Measurements from ENCODE around the gene CASK. TPM values are rescaled to one million over a fixed set of nuclear protein-coding genes. Genes with fewer than 3 reads are reported as not detected.

The CASK gene
- total RNA-seq, 1 experiment from 2014 or later, result 33.5 TPM

DNA sequence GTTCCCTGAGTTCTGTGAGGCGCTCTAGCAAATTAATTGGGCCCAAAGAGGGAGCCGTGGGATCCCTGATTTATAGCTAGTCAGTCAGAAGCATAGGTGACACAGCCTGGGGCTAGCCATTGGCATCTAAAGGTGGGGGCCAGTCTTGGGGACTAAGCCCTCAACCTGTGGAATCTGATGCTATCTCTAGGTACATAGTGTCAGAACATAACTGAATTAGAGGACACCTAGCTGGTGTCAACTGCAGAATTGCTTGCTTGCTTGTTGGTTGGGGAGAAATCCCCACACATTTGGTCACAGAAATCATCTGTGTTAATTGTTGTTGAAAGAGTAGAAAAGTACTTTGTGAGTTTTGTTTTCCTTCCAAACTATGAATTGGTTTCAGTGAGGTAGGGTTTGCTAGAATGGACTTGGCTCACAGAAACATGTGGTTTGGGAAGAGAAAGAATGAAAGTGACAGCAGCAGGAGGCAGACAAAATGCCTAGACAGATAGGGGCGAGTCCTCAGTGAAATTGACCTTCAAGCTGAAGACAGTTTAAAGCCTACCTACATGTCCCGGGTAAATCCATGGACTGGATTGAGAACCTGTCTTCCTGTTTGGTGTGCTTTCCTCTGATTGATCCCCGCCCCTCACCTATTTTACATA is 212.2 kb downstream of the CASK start:
- no peak for DNase-seq (ENCODE audit: low spot score)
- Histone ChIP-seq H3K36me3 (ENCODE audit: insufficient read depth, low read length, poor library complexity, severe bottlenecking) (no peaks in the 10 kb centered on the region), H3K27ac (ENCODE audit: low read depth, low read length, poor library complexity, severe bottlenecking) (no peak overlapping the region), H3K9me3 (ENCODE audit: low read depth, low read length, poor library complexity, severe bottlenecking) (no peaks in the 10 kb centered on the region), H3K4me3 (ENCODE audit: low read depth, low read length, poor library complexity, severe bottlenecking) (no peak overlapping the region), H3K27me3 (replicated peaks; ENCODE audit: insufficient read depth, low read depth, low read length, poor library complexity) (no peaks in the 10 kb centered on the region), H3K4me1 (ENCODE audit: insufficient read depth, low read length, poor library complexity, severe bottlenecking) (no peaks in the 10 kb centered on the region)
- TF ChIP-seq EZH2 (IDR thresholded peaks at IDR 0.05; ENCODE audit: borderline replicate concordance, low read depth, low read length, poor library complexity, severe bottlenecking), result no peak
- TF ChIP-seq, protein P1, sequence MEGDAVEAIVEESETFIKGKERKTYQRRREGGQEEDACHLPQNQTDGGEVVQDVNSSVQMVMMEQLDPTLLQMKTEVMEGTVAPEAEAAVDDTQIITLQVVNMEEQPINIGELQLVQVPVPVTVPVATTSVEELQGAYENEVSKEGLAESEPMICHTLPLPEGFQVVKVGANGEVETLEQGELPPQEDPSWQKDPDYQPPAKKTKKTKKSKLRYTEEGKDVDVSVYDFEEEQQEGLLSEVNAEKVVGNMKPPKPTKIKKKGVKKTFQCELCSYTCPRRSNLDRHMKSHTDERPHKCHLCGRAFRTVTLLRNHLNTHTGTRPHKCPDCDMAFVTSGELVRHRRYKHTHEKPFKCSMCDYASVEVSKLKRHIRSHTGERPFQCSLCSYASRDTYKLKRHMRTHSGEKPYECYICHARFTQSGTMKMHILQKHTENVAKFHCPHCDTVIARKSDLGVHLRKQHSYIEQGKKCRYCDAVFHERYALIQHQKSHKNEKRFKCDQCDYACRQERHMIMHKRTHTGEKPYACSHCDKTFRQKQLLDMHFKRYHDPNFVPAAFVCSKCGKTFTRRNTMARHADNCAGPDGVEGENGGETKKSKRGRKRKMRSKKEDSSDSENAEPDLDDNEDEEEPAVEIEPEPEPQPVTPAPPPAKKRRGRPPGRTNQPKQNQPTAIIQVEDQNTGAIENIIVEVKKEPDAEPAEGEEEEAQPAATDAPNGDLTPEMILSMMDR (conservative IDR thresholded peaks at IDR 0.05; ENCODE audit: low read depth, low read length), result no peak
- ChIA-PET POLR2A (ENCODE audit: low non-redundant PET) (no interaction called here), CTCF (no interaction called here)
- intact Hi-C loops (cut with micrococcal nuclease; ENCODE audit: unreplicated experiment), result no loop called here
- BruUV-seq (replicated peaks), result no TSS peak

DNA sequence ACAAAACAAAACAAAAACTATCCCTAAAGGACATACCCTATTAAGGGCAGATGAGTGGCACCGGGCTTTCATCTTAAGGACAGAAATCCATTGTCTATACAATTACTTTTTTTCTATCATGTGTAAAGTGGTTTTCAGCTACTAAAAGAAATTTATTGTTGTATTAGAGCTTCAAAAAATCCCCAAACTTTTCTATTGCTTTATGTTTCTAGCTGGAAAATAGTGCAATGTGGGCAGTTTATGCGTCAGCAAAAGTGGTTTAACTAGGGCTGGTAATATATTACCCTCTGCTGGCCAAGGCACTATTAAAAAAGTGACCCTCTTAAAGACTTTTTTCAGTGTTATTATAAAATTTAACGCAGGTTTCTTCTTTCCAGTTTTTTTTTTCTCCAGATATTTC is 214.9 kb downstream of the CASK start:
- Histone ChIP-seq H3K27ac (ENCODE audit: low read depth, low read length, poor library complexity, severe bottlenecking) (no peak overlapping the region), H3K9me3 (ENCODE audit: low read depth, low read length, poor library complexity, severe bottlenecking) (no peaks in the 10 kb centered on the region), H3K4me1 (ENCODE audit: insufficient read depth, low read length, poor library complexity, severe bottlenecking) (no peaks in the 10 kb centered on the region), H3K4me3 (ENCODE audit: low read depth, low read length, poor library complexity, severe bottlenecking) (no peak overlapping the region), H3K36me3 (ENCODE audit: insufficient read depth, low read length, poor library complexity, severe bottlenecking) (no peaks in the 10 kb centered on the region), H3K27me3 (replicated peaks; ENCODE audit: insufficient read depth, low read depth, low read length, poor library complexity) (no peaks in the 10 kb centered on the region)
- DNase-seq (ENCODE audit: low spot score), result no peak
- TF ChIP-seq EZH2 (IDR thresholded peaks at IDR 0.05; ENCODE audit: borderline replicate concordance, low read depth, low read length, poor library complexity, severe bottlenecking), result no peak
- TF ChIP-seq, protein P1 (conservative IDR thresholded peaks at IDR 0.05; ENCODE audit: low read depth, low read length), result no peak
- intact Hi-C loops (cut with micrococcal nuclease; ENCODE audit: unreplicated experiment), result no loop called here
- POLR2A ChIA-PET (ENCODE audit: low non-redundant PET), result no interaction called here
- BruUV-seq (replicated peaks), result no TSS peak
- CTCF ChIA-PET, result no interaction called here

DNA sequence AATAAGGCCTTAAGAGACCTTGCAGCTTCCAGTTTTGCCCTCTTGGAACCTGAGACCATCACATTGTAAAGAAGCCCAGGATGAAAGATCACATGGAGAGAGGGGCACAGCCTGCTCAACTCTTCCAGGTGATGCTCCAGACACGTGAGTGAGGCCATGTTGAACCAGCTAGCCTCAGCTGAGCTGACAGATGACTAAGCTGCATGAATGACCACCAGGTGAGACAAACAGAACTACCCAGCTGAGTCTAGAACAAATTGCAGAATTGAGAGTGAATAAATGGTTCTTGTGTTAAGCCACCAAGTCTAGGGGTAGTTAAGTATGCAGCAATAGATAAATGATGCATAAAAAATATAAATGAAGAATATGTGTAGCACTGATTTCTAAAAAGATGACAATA is 216.1 kb downstream of the CASK start:
- no peaks in the 10 kb centered on the region for H3K4me1 ChIP-seq (ENCODE audit: insufficient read depth, low read length, poor library complexity, severe bottlenecking)
- intact Hi-C loops (cut with micrococcal nuclease; ENCODE audit: unreplicated experiment), result no loop called here
- no peaks in the 10 kb centered on the region for H3K36me3 ChIP-seq (ENCODE audit: insufficient read depth, low read length, poor library complexity, severe bottlenecking)
- ChIA-PET CTCF (no interaction called here), POLR2A (ENCODE audit: low non-redundant PET) (no interaction called here)
- no peak for DNase-seq (ENCODE audit: low spot score)
- H3K27ac ChIP-seq (ENCODE audit: low read depth, low read length, poor library complexity, severe bottlenecking), result no peak overlapping the region
- no peaks in the 10 kb centered on the region for H3K27me3 ChIP-seq (replicated peaks; ENCODE audit: insufficient read depth, low read depth, low read length, poor library complexity)
- no TSS peak for BruUV-seq (replicated peaks)
- TF ChIP-seq, protein P1 (conservative IDR thresholded peaks at IDR 0.05; ENCODE audit: low read depth, low read length), result no peak
- TF ChIP-seq EZH2 (IDR thresholded peaks at IDR 0.05; ENCODE audit: borderline replicate concordance, low read depth, low read length, poor library complexity, severe bottlenecking), result no peak
- no peak overlapping the region for H3K4me3 ChIP-seq (ENCODE audit: low read depth, low read length, poor library complexity, severe bottlenecking)
- H3K9me3 ChIP-seq (ENCODE audit: low read depth, low read length, poor library complexity, severe bottlenecking), result no peaks in the 10 kb centered on the region

Data from A673 (cell line).